BJ (cell line): ENCODE results near the gene KMO. TPM values are rescaled to one million over a fixed set of nuclear protein-coding genes. Genes with fewer than 3 reads are reported as not detected.

ENCODE experiments used
- CTCF ChIA-PET: fragments of 350-600 bp; formaldehyde crosslinking; extraction: SDS; loops from one replicate; lab custom pipeline; 2021; ENCODE audit warnings: antibody characterized with exemption, inconsistent platforms; lab: Yijun Ruan, JAX
- POLR2A ChIA-PET: fragments of 300-600 bp; sonication (Branson Sonifier 250); formaldehyde crosslinking; extraction: SDS; loops from one replicate; lab custom pipeline; 2021; ENCODE audit warnings: antibody characterized with exemption; lab: Charles Lee
- DNase-seq: peaks from one replicate; pipeline ENCODE4 v3.0.0-alpha.2; 2011; ENCODE audit warnings: low read depth
- H3K27me3 ChIP-seq: 2 replicates; pipeline ENCODE4 v1.6.0; 2011; ENCODE audit warnings: low read length; ENCODE audit not compliant: control insufficient read depth, insufficient read depth
- H3K36me3 ChIP-seq: 2 replicates; pipeline ENCODE4 v1.5.1; 2011; ENCODE audit warnings: low read length; ENCODE audit not compliant: control insufficient read depth, insufficient read depth
- H3K4me3 ChIP-seq: 2 replicates; pipeline ENCODE4 v1.5.1; 2011; ENCODE audit warnings: low read depth, mild to moderate bottlenecking, control low read depth, low read length
- CTCF ChIP-seq: IDR thresholded peaks from 2 replicates; pipeline ENCODE4 v1.5.1; 2011; ENCODE audit warnings: low read depth, mild to moderate bottlenecking, control low read depth, inconsistent platforms, low read length, moderate library complexity; ENCODE audit not compliant: insufficient read depth
- polyA plus RNA-seq: library from polyadenylated mRNA; depleted of rRNA; stranded (reverse); fragments of >200 nt; gene quantifications from 2 replicates; pipeline ENCODE4 v1.2.3, GENCODE V29; 2011

The KMO gene
- polyA plus RNA-seq, 1 experiment: not detected

- Histone ChIP-seq H3K27me3 (no peaks in the 10 kb centered on the region), H3K4me3 (no peak overlapping the region), H3K36me3 (no peaks in the 10 kb centered on the region)
- no peak for TF ChIP-seq CTCF
- DNase-seq: no peak
- POLR2A ChIA-PET: no interaction called here
- CTCF ChIA-PET: interaction anchor here (1.1 to 2.2 kb wide), 4 partner anchors 11 to 461 kb away, joined by 3 to 14 read pairs (median 4); no protein-coding TSS in a partner anchor
These were observed 4.1 kb downstream of the KMO start for GRCh38 chr1:241536304-241536703.

- H3K4me3 ChIP-seq: no peak overlapping the region
- DNase-seq: no peak
- no peaks in the 10 kb centered on the region for H3K36me3 ChIP-seq
- no peak for TF ChIP-seq CTCF
- ChIA-PET POLR2A (no interaction called here), CTCF (interaction anchor here (1.1 to 2.2 kb wide), 4 partner anchors 12 to 460 kb away, joined by 3 to 14 read pairs (median 4); no protein-coding TSS in a partner anchor)
- H3K27me3 ChIP-seq: no peaks in the 10 kb centered on the region
These were observed 4.8 kb downstream of the KMO start for GRCh38 chr1:241536969-241537368.

GRCh38 chr1:241542199-241542907 lies 10.2 kb downstream of the KMO start:
- H3K36me3 ChIP-seq: no peaks in the 10 kb centered on the region
- no peaks in the 10 kb centered on the region; the same call in 1 of the 2 replicates for H3K27me3 ChIP-seq
- CTCF ChIA-PET: no interaction called here
- DNase-seq: no peak
- no peak for TF ChIP-seq CTCF
- POLR2A ChIA-PET: no interaction called here
- H3K4me3 ChIP-seq: no peak overlapping the region

GRCh38 chr1:241548008-241548407 lies 15.8 kb downstream of the KMO start:
- ChIA-PET CTCF (no interaction called here), POLR2A (no interaction called here)
- Histone ChIP-seq H3K36me3 (no peaks in the 10 kb centered on the region), H3K4me3 (no peak overlapping the region), H3K27me3 (no peaks in the 10 kb centered on the region; the same call in 1 of the 2 replicates)
- DNase-seq: no peak
- no peak for TF ChIP-seq CTCF

- H3K4me3 ChIP-seq: no peak overlapping the region
- TF ChIP-seq CTCF: no peak
- H3K36me3 ChIP-seq: no peaks in the 10 kb centered on the region
- ChIA-PET CTCF (no interaction called here), POLR2A (no interaction called here)
- no peaks in the 10 kb centered on the region for H3K27me3 ChIP-seq
- no peak for DNase-seq
These were observed 18.1 kb downstream of the KMO start for GRCh38 chr1:241550318-241550717.
